HepG2 (cell line): ENCODE measurements around the gene ZFAND2B. TPM values are rescaled to one million over a fixed set of nuclear protein-coding genes. Genes with fewer than 3 reads are reported as not detected.

Source experiments
- BRCA1 ChIP-seq: sonication (generic); formaldehyde crosslinking; IDR thresholded peaks from 2 replicates; pipeline ENCODE4 v1.4.0; 2020; ENCODE audit warnings: missing genetic modification reagents
- KDM3A ChIP-seq: IDR thresholded peaks from 2 replicates; pipeline ENCODE4 v1.6.1; 2018; ENCODE audit warnings: low read depth, missing compliant biosample characterization
- MBNL3 ChIP-seq: fragments of 250-450 bp; sonication (Bioruptor Pico); conservative IDR thresholded peaks from 2 replicates; pipeline ENCODE4 v1.8.0; 2022; ENCODE audit warnings: mild to moderate bottlenecking, inconsistent platforms
- NPAS2 ChIP-seq: sonication (generic); formaldehyde crosslinking; IDR thresholded peaks from 2 replicates; pipeline ENCODE4 v1.8.0; 2022; ENCODE audit warnings: mild to moderate bottlenecking, missing genetic modification reagents, borderline replicate concordance
- RFXAP ChIP-seq: sonication (generic); formaldehyde crosslinking; IDR thresholded peaks from 2 replicates; pipeline ENCODE4 v1.4.0; 2020; ENCODE audit warnings: missing genetic modification reagents, borderline replicate concordance
- SAP130 ChIP-seq: IDR thresholded peaks from 2 replicates; pipeline ENCODE4 v1.6.1; 2016; ENCODE audit warnings: low read depth
- SMARCE1 ChIP-seq: fragments of 450-650 bp; IDR thresholded peaks from 2 replicates; pipeline ENCODE4 v1.6.1; 2017; ENCODE audit warnings: borderline replicate concordance
- ZBTB21 ChIP-seq: sonication (generic); formaldehyde crosslinking; IDR thresholded peaks from 2 replicates; pipeline ENCODE4 v1.4.0; 2020; ENCODE audit warnings: missing genetic modification reagents
- ZNF780A ChIP-seq: sonication (generic); formaldehyde crosslinking; IDR thresholded peaks from 2 replicates; pipeline ENCODE4 v1.8.0; 2022; ENCODE audit warnings: mild to moderate bottlenecking, missing genetic modification reagents, moderate library complexity
- ZSCAN12 ChIP-seq: sonication (generic); formaldehyde crosslinking; IDR thresholded peaks from 2 replicates; pipeline ENCODE4 v1.9.0; 2021; ENCODE audit warnings: mild to moderate bottlenecking, missing genetic modification reagents
- ZSCAN22 ChIP-seq: sonication (generic); formaldehyde crosslinking; IDR thresholded peaks from 2 replicates; pipeline ENCODE4 v1.4.0; 2020; ENCODE audit warnings: mild to moderate bottlenecking, missing genetic modification reagents
- ZZZ3 ChIP-seq: sonication (generic); formaldehyde crosslinking; IDR thresholded peaks from 2 replicates; pipeline ENCODE4 v1.4.0; 2020; ENCODE audit warnings: missing genetic modification reagents, mild to moderate bottlenecking, borderline replicate concordance
- polyA plus RNA-seq, 8 experiments: library from polyadenylated mRNA; depleted of rRNA in 3 of 8; stranded (reverse) in 7 of 8; unstranded in 1 of 8; fragments of >200 nt; fragmentation: Illumina TruSeq in 4 of 8; extraction: Trizol in 4 of 8; gene quantifications; 2 replicates each; pipeline versions ENCODE4 v1.2.1 to v1.2.3, GENCODE V29; 2011 to 2016; ENCODE audit warnings: low read depth in 4 of 8, missing spikeins in 1 of 8, mixed read lengths in 1 of 8; ENCODE audit not compliant: insufficient read depth in 1 of 8
- total RNA-seq, 5 experiments: library from RNA; depleted of rRNA; stranded (reverse); fragments of >200 nt; fragmentation: Illumina TruSeq; extraction: Trizol; gene quantifications; 2 replicates each; pipeline ENCODE4 v1.2.3, GENCODE V29; 2016; ENCODE audit warnings: low read depth in 1 of 5
- TF ChIP-seq, protein P1 (sequence below): sonication (generic); formaldehyde crosslinking; IDR thresholded peaks from 2 replicates; pipeline ENCODE4 v1.8.1; 2023; ENCODE audit warnings: mild to moderate bottlenecking, moderate library complexity, missing genetic modification reagents
- TF ChIP-seq, protein P2 (sequence below): sonication (generic); formaldehyde crosslinking; IDR thresholded peaks from 2 replicates; pipeline ENCODE4 v1.5.1; 2020; ENCODE audit warnings: missing genetic modification reagents, mild to moderate bottlenecking, borderline replicate concordance
- TF ChIP-seq, protein P3 (sequence below): sonication (generic); formaldehyde crosslinking; IDR thresholded peaks from 2 replicates; pipeline ENCODE4 v1.9.0; 2022; ENCODE audit warnings: low read depth, missing genetic modification reagents
- TF ChIP-seq, protein P4 (sequence below): sonication (generic); formaldehyde crosslinking; IDR thresholded peaks from 2 replicates; pipeline ENCODE4 v1.8.1; 2023; ENCODE audit warnings: missing genetic modification reagents, inconsistent platforms, borderline replicate concordance
- TF ChIP-seq, protein P5 (sequence below): sonication (generic); formaldehyde crosslinking; IDR thresholded peaks from 2 replicates; pipeline ENCODE4 v1.4.0; 2020; ENCODE audit warnings: missing genetic modification reagents
- TF ChIP-seq, protein P6 (sequence below): sonication (generic); formaldehyde crosslinking; IDR thresholded peaks from 2 replicates; pipeline ENCODE4 v1.5.1; 2020; ENCODE audit warnings: mild to moderate bottlenecking, missing genetic modification reagents, moderate library complexity
- TF ChIP-seq, protein P7 (sequence below): IDR thresholded peaks from 2 replicates; pipeline ENCODE4 v1.6.1; 2016; ENCODE audit warnings: mild to moderate bottlenecking

Gene ZFAND2B
- total and polyA plus RNA-seq, 2 of the 13 experiments (the other 11 are each of a cell fraction or from before 2014, with no cell fraction given), result 53.3 to 115 TPM

DNA sequence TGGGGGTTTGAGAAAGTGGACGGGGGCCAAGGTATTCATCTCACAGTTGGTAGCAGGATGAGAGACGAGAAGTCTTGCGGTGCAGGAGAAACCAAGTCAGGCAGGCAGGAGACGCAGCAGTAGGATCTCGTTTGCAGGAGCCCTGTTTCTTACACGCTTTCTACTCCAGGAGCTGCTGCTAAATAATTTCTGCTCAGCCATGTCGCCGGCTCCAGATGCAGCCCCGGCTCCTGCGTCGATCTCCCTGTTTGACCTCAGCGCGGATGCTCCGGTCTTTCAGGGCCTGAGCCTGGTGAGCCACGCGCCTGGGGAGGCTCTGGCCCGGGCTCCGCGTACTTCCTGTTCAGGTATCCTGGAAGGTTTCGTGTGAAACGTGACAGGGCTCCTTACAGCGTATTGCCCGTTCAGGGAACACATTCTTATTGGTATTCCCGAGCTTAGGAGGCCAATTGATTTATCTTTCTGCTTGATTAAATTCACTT is 23.5 kb downstream of the ZFAND2B start (continued):
- TF ChIP-seq, protein P1, sequence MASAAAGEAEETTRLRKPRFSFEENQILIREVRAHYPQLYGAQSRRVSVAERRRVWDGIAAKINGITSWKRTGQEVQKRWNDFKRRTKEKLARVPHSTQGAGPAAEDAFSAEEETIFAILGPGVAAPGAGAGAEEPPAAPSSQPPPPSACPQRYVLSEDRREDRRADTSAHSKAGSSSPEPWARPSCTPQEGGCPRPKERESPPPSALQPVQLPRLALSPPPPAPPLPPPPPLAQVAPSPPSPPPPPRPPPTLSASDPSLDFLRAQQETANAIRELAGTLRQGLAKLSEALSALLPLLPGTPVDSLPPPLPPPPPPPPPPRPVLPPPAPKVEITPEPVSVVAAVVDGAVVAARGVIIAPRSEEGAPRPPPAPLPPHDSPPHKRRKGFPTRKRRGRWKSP (CRISPR knock-in tag), result 0 out of 2 replicates have a peak, but pooled peaks have one; percentile 8
- TF ChIP-seq SMARCE1, result no peak
- TF ChIP-seq, protein P2, sequence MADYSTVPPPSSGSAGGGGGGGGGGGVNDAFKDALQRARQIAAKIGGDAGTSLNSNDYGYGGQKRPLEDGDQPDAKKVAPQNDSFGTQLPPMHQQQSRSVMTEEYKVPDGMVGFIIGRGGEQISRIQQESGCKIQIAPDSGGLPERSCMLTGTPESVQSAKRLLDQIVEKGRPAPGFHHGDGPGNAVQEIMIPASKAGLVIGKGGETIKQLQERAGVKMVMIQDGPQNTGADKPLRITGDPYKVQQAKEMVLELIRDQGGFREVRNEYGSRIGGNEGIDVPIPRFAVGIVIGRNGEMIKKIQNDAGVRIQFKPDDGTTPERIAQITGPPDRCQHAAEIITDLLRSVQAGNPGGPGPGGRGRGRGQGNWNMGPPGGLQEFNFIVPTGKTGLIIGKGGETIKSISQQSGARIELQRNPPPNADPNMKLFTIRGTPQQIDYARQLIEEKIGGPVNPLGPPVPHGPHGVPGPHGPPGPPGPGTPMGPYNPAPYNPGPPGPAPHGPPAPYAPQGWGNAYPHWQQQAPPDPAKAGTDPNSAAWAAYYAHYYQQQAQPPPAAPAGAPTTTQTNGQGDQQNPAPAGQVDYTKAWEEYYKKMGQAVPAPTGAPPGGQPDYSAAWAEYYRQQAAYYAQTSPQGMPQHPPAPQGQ (CRISPR knock-in tag), result no peak
- TF ChIP-seq ZSCAN22 (CRISPR knock-in tag), result no peak
- TF ChIP-seq ZZZ3 (CRISPR knock-in tag), result no peak
- TF ChIP-seq ZBTB21 (CRISPR knock-in tag), result no peak
- no peak for TF ChIP-seq RFXAP
- no peak for TF ChIP-seq BRCA1 (CRISPR knock-in tag)
- no peak for TF ChIP-seq NPAS2 (CRISPR knock-in tag)
- no peak for TF ChIP-seq MBNL3 (CRISPR knock-in tag)
- TF ChIP-seq, protein P3, sequence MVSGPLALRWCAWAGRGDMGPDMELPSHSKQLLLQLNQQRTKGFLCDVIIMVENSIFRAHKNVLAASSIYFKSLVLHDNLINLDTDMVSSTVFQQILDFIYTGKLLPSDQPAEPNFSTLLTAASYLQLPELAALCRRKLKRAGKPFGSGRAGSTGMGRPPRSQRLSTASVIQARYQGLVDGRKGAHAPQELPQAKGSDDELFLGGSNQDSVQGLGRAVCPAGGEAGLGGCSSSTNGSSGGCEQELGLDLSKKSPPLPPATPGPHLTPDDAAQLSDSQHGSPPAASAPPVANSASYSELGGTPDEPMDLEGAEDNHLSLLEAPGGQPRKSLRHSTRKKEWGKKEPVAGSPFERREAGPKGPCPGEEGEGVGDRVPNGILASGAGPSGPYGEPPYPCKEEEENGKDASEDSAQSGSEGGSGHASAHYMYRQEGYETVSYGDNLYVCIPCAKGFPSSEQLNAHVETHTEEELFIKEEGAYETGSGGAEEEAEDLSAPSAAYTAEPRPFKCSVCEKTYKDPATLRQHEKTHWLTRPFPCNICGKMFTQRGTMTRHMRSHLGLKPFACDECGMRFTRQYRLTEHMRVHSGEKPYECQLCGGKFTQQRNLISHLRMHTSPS (CRISPR knock-in tag), result no peak
- TF ChIP-seq, protein P4, sequence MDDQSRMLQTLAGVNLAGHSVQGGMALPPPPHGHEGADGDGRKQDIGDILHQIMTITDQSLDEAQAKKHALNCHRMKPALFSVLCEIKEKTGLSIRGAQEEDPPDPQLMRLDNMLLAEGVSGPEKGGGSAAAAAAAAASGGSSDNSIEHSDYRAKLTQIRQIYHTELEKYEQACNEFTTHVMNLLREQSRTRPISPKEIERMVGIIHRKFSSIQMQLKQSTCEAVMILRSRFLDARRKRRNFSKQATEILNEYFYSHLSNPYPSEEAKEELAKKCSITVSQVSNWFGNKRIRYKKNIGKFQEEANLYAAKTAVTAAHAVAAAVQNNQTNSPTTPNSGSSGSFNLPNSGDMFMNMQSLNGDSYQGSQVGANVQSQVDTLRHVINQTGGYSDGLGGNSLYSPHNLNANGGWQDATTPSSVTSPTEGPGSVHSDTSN (CRISPR knock-in tag), result no peak
- TF ChIP-seq KDM3A (CRISPR knock-in tag), result no peak
- TF ChIP-seq, protein P5, sequence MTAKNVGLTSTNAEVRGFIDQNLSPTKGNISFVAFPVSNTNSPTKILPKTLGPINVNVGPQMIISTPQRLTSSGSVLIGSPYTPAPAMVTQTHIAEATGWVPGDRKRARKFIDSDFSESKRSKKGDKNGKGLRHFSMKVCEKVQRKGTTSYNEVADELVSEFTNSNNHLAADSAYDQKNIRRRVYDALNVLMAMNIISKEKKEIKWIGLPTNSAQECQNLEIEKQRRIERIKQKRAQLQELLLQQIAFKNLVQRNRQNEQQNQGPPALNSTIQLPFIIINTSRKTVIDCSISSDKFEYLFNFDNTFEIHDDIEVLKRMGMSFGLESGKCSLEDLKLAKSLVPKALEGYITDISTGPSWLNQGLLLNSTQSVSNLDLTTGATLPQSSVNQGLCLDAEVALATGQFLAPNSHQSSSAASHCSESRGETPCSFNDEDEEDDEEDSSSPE, result peak; percentile 33; the same call in 1 of the 2 replicates
- TF ChIP-seq ZSCAN12 (CRISPR knock-in tag), result no peak
- TF ChIP-seq, protein P6, sequence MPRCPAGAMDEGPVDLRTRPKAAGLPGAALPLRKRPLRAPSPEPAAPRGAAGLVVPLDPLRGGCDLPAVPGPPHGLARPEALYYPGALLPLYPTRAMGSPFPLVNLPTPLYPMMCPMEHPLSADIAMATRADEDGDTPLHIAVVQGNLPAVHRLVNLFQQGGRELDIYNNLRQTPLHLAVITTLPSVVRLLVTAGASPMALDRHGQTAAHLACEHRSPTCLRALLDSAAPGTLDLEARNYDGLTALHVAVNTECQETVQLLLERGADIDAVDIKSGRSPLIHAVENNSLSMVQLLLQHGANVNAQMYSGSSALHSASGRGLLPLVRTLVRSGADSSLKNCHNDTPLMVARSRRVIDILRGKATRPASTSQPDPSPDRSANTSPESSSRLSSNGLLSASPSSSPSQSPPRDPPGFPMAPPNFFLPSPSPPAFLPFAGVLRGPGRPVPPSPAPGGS (CRISPR knock-in tag), result no peak
- no peak for TF ChIP-seq ZNF780A (CRISPR knock-in tag)
- no peak for TF ChIP-seq SAP130 (CRISPR knock-in tag)
- TF ChIP-seq, protein P7, sequence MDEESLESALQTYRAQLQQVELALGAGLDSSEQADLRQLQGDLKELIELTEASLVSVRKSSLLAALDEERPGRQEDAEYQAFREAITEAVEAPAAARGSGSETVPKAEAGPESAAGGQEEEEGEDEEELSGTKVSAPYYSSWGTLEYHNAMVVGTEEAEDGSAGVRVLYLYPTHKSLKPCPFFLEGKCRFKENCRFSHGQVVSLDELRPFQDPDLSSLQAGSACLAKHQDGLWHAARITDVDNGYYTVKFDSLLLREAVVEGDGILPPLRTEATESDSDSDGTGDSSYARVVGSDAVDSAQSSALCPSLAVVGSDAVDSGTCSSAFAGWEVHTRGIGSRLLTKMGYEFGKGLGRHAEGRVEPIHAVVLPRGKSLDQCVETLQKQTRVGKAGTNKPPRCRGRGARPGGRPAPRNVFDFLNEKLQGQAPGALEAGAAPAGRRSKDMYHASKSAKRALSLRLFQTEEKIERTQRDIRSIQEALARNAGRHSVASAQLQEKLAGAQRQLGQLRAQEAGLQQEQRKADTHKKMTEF (CRISPR knock-in tag), result no peak
